ENCODE data around the gene NOXO1.
"Not testable (repeated sequence)": the region's sequence is repeated elsewhere in the genome, so short reads cannot be mapped to it uniquely, and the experiment has no call there.

The NOXO1 gene

GRCh38 chr16:1944612-1945199, 36.6 kb downstream of the NOXO1 start:
- no peak for TF ChIP-seq CTCF (IDR thresholded peaks at IDR 0.05; ENCODE audit: borderline replicate concordance, insufficient read depth, low read depth, low read length)
- H3K4me3 ChIP-seq (ENCODE audit: low read depth, low read length) = no peak overlapping the region

- H3K4me3 ChIP-seq (ENCODE audit: low read depth, low read length) = peak within 1 kb of the TSS; percentile 65
- no peak for TF ChIP-seq CTCF (IDR thresholded peaks at IDR 0.05; ENCODE audit: borderline replicate concordance, insufficient read depth, low read depth, low read length)
Measured at GRCh38 chr16:1942810-1943726, 38.2 kb downstream of the NOXO1 start, which contains the start of gene MSRB1. Gene MSRB1 (minus strand): TSS chr16:1943199. CDS start chr16:1943156, 43 bp downstream.

- TF ChIP-seq CTCF (IDR thresholded peaks at IDR 0.05; ENCODE audit: borderline replicate concordance, insufficient read depth, low read depth, low read length) = no peak
- H3K4me3 ChIP-seq (ENCODE audit: low read depth, low read length) = peak overlapping the region; percentile 65
Measured at GRCh38 chr16:1942047-1942809, 39.0 kb downstream of the NOXO1 start.

GRCh38 chr16:1941162-1942046, 39.9 kb downstream of the NOXO1 start:
- H3K4me3 ChIP-seq (ENCODE audit: low read depth, low read length) = peak overlapping the region; percentile 65
- no peak for TF ChIP-seq CTCF (IDR thresholded peaks at IDR 0.05; ENCODE audit: borderline replicate concordance, insufficient read depth, low read depth, low read length)

GRCh38 chr16:1940273-1941161, 40.8 kb downstream of the NOXO1 start:
- H3K4me3 ChIP-seq (ENCODE audit: low read depth, low read length) = no peak overlapping the region
- no peak for TF ChIP-seq CTCF (IDR thresholded peaks at IDR 0.05; ENCODE audit: borderline replicate concordance, insufficient read depth, low read depth, low read length)

GRCh38 chr16:1939833-1940232, 41.4 kb downstream of the NOXO1 start:
- not testable (repeated sequence) for H3K4me3 ChIP-seq (ENCODE audit: low read depth, low read length)

Measured in GM12875 (cell line).